ENCODE results near the gene EGFR.

The EGFR gene

DNA sequence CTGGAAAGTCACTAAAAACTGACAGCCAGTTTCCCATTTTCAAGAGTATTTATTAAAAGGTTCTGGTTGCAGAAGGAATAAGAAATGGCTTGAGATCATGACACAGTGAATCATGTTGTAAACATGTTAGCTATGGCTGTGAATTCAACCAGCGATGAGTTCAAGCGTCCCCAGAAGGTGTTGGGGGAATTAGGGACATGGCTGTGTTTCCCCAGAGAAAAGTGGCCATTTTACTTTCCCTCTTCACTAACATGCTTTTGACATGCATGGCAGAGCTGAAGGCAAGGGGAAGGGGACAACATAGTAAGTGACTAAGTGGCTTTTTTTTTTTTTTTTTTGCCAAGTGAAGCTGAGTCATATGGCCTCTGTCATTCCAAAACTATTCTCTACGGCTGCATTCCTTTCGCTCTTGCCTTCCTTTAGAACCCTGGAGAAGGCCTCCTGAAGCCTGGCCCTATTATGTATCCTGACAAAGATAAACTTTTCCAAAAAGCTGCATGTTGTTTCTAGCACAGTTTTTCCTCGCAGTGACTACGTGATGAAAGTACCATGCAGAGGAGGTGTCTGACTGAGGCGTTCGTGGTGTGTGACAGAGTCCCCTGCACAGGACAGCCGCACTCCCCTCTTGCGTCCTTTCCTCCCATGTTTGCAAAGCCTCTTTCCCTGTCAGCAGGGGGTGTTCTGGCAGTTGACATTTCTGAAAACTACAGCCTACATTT, 46.9 kb downstream of the EGFR start:
- no peak for DNase-seq

DNA sequence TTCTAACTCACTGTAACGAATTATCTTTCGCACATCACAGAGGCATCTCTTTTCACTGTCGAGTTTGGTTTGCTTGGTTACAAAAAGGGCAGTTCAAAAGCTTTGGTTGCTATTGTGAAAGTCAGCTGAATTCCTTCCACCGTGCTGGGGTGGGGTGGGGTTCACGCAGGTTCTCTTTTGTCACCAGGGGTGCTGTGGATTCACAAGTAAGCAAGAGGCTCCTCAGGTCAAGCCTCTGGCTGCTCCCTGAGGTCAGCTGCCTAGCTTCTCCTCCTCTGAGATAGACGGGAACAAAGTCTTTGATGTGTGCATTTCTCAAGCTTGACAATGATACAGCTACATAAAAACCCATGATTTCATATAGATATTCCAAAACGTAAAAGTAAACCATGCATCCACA, 47.7 kb downstream of the EGFR start:
- no peak for DNase-seq

DNA sequence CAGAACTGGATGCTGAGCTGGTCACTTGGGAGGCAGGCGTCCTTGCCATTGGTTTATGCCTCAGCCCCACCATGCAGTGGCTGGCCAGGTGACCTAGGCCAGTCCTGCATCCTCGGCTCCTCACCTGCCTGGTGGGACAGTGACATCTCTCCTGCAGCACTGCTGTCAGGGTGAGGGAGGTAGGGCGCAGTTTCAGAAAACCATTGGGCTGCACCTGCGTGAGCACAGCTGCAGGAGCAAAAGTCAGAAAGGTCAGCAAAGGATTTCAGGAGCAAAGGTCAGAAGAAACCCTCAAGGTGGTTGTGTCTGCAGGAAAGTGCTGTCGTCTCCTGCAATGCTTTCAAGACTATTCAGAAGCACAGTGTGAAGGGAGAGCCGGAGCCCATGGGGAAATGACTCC, 48.1 kb downstream of the EGFR start:
- DNase-seq, result no peak

DNA sequence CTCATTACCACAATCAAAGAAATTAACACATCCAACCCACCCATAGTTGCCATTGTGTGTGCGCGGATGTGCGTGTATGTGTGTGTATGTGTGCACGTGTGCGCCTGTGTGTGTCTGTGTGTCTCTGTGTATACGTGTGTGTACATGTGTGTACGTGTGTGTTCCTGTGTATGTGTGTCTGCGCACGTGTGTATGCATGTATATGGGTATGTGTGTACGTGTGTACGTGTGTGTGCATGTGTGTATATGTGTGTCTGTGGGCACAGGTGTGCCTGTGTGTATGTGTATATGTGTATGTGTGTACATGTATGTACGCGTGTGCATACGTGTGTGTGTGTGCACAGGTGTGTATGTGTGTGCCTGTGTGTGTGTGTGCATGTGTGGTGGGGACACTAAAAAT, 48.9 kb downstream of the EGFR start:
- DNase-seq, result no peak

DNA sequence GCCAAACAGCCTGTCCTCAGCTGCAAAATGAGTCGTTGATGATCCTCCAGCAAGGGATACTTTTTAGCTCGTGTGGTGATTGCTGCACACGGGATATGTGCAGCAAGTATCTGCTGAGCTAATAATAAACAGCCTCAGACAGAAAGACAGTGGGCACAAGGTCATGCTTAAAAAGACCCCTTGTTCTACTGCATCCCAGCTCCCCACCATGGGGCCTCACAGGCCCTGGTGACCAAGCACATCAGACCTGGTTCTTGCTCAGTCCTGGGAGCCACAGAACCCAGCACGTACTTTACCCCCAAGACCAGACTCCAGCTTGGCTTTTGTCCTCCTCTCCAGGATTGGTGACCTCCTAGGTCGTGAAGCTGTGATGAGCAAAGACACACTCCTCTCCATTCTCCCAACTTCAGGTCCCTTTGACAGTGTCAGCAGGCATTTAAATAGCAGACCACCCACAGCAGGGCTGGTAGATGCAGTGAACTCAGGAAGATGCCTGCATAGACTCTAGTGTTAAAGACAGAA, 50.5 kb downstream of the EGFR start:
- no peak for DNase-seq

DNA sequence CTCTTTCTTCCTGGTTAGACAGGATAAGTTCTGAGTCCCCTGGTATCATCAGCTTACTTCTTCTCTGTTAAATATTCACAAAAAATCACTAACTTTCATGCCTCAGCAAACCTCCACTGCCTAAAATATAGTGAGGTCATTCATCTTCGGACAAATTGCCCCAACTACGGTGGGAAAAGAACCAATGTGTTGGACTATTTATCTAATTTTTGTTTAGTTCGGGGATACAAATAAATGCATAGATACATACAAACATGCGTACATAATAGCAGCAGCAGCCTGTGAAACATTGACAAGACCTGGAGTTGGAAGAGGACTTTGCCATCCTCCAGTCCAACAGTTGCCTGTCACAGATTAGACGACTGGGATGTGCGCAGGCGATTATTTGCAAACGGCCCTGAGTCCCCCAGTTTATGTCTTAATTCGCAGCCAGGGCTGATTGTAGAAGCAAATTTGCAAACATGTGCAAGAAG, 51.5 kb downstream of the EGFR start:
- DNase-seq, result no peak

DNA sequence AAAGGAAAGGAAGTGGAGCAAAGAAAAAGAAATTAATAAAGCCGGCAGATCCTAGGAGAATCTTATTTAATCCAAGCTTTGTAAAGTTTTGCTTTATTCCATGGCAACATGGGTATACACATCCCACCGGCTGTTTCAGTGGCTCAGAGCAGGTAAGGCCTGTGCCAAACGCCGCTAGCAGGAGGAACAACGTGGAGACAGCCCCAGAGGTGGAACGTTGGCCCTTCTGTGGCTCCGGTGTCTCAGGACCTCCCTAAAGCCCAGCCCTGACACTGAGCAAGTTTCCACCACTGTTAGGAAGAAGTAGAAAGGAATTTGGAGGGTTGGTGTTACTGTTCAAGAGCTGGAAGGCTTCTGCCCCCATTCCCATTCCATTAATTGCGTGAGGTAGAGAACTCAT, 52.0 kb downstream of the EGFR start:
- DNase-seq, result no peak

DNA sequence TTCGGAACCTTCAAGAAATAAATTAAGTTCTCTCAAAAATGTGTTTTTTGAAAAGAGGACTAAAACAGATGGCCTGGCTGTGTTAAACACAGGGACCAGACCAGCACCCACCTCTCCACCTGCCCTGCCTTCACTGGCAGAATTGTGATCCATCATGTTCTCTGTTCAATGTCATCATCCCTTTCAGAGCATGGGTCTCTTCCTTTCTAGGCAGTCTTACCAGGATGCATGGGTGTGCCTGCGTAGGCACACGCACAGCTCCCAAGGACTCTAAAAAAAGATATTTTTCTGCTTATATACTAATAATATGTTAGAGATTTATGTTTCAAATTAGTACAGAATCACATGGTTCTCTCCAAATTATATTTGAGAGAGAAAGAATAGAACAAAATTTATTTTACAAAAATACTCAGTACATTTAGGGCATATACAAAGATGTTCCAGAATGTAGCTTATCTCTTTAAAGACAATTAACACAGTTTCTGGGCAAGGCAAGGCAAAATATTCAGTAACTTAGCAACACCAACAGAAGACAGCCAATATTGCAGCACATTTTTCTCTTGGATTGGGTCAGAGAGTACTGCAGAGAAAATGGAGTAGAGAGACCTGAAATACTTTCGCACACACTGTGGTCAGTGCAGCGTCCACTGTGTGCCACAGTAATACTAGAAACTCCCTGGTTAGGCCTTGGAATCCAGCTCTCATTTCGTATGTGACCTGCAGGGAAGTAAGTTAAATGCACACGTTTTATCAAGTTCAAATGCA, 52.8 kb downstream of the EGFR start:
- DNase-seq, result no peak

DNA sequence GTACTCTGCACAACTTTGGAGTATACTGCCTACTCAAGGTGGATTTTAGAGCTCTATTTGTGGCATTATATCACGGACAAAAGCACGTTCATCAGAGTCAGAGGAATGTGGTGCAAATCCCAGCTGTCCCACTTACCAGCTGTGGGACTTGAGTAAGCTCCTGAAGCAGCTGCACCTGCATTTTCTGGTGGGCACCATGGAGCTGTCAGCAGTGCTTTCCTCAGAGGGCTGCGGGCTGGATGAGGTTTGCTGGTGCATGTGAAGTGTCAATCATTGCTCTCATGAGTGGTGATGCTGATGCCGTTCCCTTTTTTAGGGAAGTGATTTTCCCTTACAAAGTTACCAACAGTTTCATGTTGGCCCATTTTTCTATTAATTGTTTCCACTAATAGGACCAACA, 53.4 kb downstream of the EGFR start:
- DNase-seq, result no peak

DNA sequence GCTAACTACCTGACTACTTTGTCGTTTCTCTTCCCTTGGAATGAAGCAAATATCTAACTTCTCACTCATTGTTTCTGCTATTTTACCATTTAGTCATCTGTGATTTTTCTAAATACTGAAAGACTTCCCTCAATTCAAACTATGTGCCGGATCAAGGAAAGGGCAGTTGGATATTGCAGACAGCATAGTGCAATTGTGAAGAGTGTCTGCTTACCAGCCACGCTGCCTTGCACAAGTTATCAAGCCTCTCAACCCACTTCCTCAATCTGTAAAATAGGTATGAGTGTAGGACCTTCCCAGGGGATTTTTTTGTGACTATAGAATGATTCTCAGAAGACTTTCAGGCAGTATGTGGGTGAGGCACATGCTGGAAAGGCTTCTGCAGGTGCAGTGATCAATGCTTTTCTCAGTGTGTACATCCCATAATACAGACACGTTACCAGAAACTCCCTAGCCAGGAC, 54.3 kb downstream of the EGFR start:
- DNase-seq, result no peak

DNA sequence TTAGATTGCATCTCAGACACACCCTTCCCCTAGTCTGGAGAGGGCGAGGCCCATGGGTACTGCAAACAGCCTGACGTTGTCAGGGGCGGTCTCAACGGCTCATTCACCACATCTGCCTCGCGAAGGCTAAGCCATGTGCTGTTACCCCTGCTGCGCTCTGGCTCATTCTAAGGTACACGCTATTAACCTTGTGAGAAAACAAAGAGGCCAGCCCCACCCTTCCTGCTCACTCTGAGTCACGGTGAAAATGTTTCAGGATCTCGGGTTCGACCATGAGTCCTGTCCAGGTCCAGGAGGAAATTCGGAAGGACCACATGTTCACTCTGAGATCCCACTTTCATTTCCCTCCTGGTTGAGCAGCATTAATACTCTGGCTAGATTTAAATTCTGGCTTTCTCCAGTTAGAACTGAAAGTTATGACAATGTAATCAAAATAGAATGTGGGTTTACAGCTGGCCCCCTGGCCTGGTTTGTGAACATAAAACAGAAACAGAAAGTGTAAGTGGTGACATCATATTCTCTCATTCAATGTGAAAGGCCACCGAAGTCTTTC, 55.2 kb downstream of the EGFR start:
- DNase-seq, result peak; percentile 57 to 64

DNA sequence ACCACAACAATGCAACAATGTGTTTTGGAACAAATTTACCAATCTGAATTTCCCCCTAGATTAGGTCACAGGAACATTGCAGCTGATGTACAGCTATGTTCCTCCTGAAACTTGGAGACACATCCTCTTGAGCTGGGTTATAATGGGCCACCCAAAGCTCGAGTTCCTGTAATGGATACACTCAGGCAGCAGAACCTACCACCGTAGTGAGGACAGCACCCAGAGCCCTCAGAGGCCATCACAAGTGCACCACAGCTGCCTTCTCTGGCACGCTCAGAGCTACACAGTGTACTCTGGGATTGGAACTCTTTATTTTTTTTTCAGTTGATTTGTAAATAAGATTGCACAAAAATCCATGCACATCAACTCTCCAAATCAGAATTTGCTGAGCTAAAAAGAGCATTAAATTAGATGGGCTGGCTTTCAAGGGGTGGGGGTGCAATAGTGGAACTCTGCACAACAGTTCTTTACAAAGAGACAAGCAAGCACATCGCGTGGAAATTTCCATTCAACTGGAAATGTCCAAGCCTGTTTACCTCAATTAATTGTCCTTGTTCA, 56.7 kb downstream of the EGFR start:
- no peak for DNase-seq

DNA sequence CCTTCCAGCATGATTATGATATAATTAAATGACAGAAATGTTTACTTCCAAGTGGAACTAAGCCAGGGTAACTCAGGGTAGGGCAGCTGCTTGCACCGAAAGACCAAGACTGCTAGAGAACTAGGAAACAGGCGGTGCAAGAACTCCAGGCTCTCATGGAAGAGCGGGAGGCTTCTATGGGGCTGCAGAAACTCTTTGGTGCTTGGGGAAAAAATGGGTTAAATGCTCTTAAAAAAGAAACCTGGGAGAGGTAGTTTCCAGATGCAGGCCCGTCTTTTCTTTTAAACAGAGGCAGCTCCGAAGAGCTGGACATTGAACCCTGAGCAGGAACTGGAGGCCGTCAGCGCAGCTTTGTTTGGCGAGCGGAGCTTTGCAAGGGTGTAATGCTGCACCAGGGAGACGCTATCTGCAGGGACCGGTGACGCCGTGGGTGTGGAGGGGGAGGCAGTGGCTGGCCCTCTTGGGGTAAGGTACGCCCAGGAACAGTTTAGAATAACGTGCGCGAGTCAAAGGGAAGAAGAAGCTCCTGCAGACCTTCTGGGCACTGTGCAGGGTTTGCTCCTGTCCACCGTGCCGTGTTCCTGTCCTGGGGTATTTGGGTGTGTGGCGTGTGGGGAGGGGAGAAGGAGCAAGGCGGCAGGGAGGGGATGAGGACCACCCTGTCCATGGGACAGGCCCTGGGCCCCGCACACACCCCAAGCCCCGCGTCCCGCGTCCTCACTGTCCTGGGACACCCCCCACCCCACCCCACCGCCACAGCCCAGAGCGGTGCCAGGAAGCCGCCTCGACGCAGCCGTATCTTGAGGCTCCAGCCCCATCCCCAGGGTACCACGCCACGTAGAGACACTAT, 59.0 kb downstream of the EGFR start:
- DNase-seq, result no peak

DNA sequence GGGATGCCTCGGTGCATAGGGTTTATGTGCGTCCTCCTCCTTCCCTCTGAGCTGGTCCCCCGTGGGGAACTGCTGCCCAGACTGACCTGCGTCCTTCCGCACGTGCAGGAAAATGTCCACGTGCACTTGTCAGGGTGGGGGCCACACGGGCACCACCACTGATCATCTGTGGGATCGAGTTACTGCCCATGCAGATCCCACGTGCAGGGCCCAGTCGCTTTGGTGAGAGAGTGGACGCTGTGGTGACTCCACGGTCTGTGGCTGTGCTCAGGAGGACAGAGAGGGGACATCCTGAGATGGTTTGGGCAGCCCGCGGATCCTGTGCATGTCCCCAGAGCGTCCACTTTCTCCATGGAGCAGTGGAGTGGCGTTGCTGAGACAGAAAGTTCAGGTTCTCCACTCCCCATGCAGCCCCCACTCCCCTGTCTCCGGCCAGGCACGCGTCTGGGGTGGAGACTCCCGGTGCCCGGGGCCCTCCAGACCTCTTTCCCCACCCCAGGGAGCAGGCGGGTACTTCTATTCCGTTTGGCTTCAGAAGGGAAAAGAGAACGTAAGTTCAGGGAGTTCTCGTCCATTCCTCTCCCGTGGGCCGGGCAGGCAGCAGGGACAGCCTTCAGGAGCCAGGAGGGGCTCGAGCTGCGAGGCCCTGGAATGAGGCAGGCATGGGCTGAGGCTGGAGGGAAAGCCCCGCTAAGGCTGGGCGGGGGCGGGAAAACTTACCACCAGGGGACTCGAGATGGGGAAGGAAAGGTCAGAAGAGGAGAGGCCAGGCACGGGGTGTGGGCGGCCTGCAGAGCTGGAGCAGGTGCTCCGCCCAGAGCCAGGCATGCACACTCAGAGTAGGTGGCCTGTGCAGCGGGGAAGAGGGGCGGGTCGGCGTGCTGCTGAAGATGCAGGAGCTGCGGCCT, 59.9 kb downstream of the EGFR start:
- no peak for DNase-seq

DNA sequence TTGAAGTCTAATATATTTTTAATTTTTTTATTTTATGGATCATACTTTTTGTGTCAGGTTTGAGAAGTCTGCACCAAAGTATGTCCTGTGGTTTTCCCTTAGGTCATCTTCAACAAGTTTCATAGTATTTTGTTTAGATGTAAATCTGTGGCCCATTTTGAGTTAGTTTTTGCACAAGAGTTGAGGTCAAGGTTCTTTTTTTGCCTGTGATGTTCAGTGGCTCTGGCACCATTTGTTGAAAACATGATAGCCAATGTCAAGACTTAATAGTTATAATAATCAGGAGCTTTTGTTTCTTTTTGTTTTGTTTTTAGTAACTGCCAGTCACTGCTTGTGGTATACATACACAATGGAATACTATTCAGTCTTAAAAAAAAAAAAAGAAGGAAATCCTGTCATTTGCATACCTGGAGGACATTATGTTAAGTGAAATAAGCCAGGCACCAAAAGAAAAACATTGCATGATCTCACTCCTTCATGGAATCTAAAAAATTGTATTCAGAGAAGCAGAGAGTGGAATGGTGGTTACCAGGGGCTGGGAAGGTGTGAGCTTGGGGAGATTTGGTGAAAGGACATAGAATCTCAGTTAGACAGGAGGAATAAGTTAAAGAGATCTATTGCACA, 61.3 kb downstream of the EGFR start:
- no peak for DNase-seq

DNA sequence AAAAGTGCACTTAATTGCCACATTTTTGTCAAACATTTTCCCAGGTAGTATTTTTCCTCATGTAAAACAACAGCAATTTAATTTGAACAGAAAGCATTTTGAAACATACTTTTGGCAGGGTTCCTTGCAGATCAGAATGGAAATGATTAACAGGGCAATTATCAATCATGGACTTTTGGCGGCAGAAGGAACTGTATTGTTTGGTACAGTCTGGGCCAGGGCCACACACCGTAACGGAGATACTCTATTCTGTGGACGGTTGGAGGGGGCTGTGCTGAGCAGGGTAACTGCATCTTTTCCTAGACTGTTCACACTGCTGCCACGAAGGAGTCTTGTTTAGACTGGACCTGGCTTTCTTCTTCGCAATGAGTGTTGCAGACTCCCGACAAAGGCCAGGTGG, 62.3 kb downstream of the EGFR start:
- no peak for DNase-seq

DNA sequence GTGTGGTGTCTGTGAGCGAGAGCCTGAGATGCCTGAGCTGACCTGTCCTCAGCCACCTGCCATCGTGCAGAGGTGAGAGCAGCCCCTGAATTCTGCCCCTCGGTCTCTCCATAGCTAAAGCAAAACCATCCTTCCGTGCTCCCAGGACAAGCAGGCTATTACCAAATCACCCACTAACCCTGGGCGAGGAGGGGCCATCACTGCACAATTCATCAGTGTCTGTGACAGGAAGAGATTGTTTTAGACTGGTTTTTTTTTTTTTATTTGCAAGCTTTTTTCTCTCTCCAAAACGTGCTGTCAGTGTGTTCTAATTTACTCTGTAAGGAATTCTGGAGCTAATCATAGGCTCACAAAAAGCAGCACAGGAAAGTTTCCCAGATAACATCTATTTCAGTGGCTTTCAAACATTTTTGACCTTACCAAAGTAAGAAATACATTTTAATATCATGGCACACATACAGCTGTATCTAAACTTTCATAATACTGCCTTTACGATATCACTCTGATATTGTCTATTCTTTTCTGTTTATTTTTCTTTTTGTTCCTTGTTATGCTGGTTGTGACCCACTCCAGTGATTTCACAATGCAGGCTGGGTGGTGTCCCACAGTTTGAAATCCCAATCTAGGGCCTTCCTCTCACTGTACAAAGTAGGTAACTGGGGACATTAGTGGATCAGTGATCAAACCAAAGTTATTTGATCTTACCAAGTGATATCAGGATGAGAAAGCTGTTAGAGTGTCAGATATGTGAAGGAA, 62.8 kb downstream of the EGFR start:
- DNase-seq, result no peak

DNA sequence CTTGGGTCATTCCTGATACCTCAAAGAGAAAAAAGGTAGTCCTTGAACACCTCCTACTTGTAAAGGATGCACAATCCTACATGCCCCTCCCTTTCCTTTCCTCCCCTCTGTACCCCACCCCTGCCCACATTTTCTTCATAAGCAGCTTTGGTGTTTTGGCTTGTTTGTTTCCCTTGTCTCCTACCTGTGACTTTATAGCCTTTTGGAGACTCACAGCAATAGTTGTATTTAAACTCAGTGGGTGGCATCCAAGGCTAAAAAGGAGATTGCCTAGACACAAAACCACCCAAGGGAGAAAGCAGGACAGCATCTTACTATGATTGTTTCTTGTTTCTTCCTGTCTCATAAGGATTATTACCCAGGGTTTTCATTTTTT, 63.4 kb downstream of the EGFR start:
- DNase-seq, result no peak

DNA sequence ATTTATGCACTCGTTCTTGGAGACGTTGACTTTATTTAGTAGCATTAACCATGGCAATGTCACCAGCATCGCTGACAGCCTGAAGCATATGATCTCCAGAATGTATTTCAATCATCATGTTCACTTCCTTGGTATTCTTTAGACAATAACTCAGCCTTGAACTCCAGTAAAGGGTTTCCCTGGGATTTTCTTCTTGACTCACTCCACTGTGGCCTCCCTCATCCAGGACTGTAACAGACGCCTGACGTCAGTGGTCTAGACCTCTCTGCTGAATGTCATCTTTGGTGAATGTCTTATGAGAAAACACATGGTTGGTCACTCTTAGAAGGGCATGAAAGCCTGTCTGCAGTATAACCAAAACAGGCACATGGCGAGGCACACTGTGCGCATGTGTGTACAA, 64.4 kb downstream of the EGFR start:
- DNase-seq, result no peak

DNA sequence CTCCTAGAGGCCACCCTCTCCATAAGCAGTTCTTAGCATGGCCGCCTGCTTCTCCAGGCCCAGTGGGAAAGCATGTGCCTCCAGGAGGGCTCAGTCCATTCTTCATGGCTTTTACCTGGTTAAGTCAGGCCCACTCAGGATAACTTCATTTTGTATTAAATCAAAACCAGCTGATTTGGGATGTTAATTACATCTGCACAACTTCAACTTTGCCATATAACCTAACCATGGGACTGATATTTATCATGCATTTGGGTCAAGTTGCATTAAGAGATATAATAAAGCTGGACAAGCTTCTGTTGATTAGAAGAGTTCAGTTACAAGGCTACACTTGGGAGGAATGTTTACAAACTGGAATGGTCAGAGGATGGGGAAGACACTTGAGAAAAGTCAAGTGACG, 65.5 kb downstream of the EGFR start:
- no peak for DNase-seq
